GM19023 (cell line): ENCODE results near the gene SDK2.

Experiments used
- ATAC-seq: cut with Tn5 transposase; IDR thresholded peaks from one replicate; pipeline ENCODE4 v1.9.1; 2021; ENCODE audit warnings: mild to moderate bottlenecking, moderate library complexity; ENCODE audit not compliant: unreplicated experiment

Gene SDK2

GRCh38 chr17:73513426-73513825 is 130.8 kb downstream of the SDK2 start:
- no peak for ATAC-seq

- no peak for ATAC-seq
Measured at GRCh38 chr17:73511719-73512115, 132.5 kb downstream of the SDK2 start.

GRCh38 chr17:73510981-73511718 is 133.1 kb downstream of the SDK2 start:
- no peak for ATAC-seq

GRCh38 chr17:73508931-73509605 is 135.2 kb downstream of the SDK2 start:
- ATAC-seq = no peak

GRCh38 chr17:73508057-73508930 is 136.0 kb downstream of the SDK2 start:
- ATAC-seq = no peak

GRCh38 chr17:73506470-73507435 is 137.5 kb downstream of the SDK2 start:
- no peak for ATAC-seq

GRCh38 chr17:73503560-73503959 is 140.7 kb downstream of the SDK2 start:
- no peak for ATAC-seq

GRCh38 chr17:73500414-73500999 is 143.7 kb downstream of the SDK2 start:
- ATAC-seq = no peak

- no peak for ATAC-seq
Measured at GRCh38 chr17:73498886-73499554, 145.2 kb downstream of the SDK2 start.

GRCh38 chr17:73498176-73498575 is 146.1 kb downstream of the SDK2 start:
- no peak for ATAC-seq

- no peak for ATAC-seq
Measured at GRCh38 chr17:73497721-73498120, 146.5 kb downstream of the SDK2 start.

GRCh38 chr17:73496232-73496631 is 148.0 kb downstream of the SDK2 start:
- no peak for ATAC-seq

GRCh38 chr17:73495641-73496040 is 148.6 kb downstream of the SDK2 start:
- no peak for ATAC-seq

- no peak for ATAC-seq
Measured at GRCh38 chr17:73494950-73495349, 149.3 kb downstream of the SDK2 start.

GRCh38 chr17:73493956-73494926 is 150.0 kb downstream of the SDK2 start:
- ATAC-seq = no peak

- ATAC-seq = no peak
Measured at GRCh38 chr17:73492821-73493814, 151.1 kb downstream of the SDK2 start.
